Gastrocnemius medialis (tissue), 4 donors: Measurements from ENCODE around the gene MSMB.

Source experiments
- CTCF ChIP-seq, 5 experiments: fragments of 450-650 bp in 3 of 5; fragments of 200-600 bp in 2 of 5; sonication (generic) in 2 of 5; IDR thresholded peaks in 4 of 5; conservative IDR thresholded peaks in 1 of 5; 1 replicate in 4 of 5; 2 replicates in 1 of 5; pipeline ENCODE4 v1.5.1; 2016 to 2019; ENCODE audit warnings: antibody characterized with exemption in 5 of 5, mild to moderate bottlenecking in 3 of 5, moderate library complexity in 3 of 5
- POLR2A ChIP-seq, 2 donors: fragments of 450-650 bp; IDR thresholded peaks; one replicate each; pipeline ENCODE4 v1.6.1; 2017; ENCODE audit warnings: antibody characterized with exemption in 2 of 2, mild to moderate bottlenecking in 2 of 2, moderate library complexity in 2 of 2

- TF ChIP-seq CTCF (IDR thresholded peaks at IDR 0.05 in 4 of 5, conservative IDR thresholded peaks at IDR 0.05 in 1 of 5) (no peak), POLR2A (IDR thresholded peaks at IDR 0.05) (no peak)
Measured at GRCh38 chr10:46090258-46090812, 44.3 kb upstream of the MSMB start.
